RWPE2 (cell line): ENCODE results near the gene TSEN15.

Source experiments
- ATAC-seq: fragments of 200-7000 bp; cut with Tn5 transposase; 3 replicates; pipeline ENCODE4 v1.9.1; 2021; ENCODE audit warnings: low read depth
- DNase-seq: peaks from one replicate; pipeline ENCODE4 v3.0.0-alpha.2; 2020; ENCODE audit warnings: low spot score
- H3K27ac ChIP-seq: fragments of 450-650 bp; 2 replicates; pipeline ENCODE4 v1.5.1; 2017; ENCODE audit warnings: mild to moderate bottlenecking; ENCODE audit not compliant: poor library complexity, severe bottlenecking
- H3K27me3 ChIP-seq: fragments of 250-450 bp; sonication (Bioruptor Pico); 2 replicates; pipeline ENCODE4 v1.5.1; 2021; ENCODE audit warnings: mild to moderate bottlenecking, moderate library complexity; ENCODE audit not compliant: insufficient read depth, poor library complexity, severe bottlenecking
- H3K36me3 ChIP-seq: fragments of 250-450 bp; sonication (Bioruptor Pico); 2 replicates; pipeline ENCODE4 v1.5.1; 2020; ENCODE audit warnings: low read depth, mild to moderate bottlenecking, moderate library complexity
- H3K4me1 ChIP-seq: fragments of 250-450 bp; sonication (Bioruptor Pico); 2 replicates; pipeline ENCODE4 v1.5.1; 2021; ENCODE audit warnings: mild to moderate bottlenecking, moderate library complexity; ENCODE audit not compliant: insufficient read depth, poor library complexity, severe bottlenecking
- H3K4me3 ChIP-seq: fragments of 250-450 bp; sonication (Bioruptor Pico); 2 replicates; pipeline ENCODE4 v1.5.1; 2021; ENCODE audit warnings: mild to moderate bottlenecking, moderate library complexity; ENCODE audit not compliant: severe bottlenecking
- H3K9me3 ChIP-seq: fragments of 250-450 bp; sonication (Bioruptor Pico); 2 replicates; pipeline ENCODE4 v1.5.1; 2021; ENCODE audit warnings: mild to moderate bottlenecking, moderate library complexity; ENCODE audit not compliant: severe bottlenecking
- CTCF ChIP-seq: fragments of 450-650 bp; IDR thresholded peaks from one replicate; pipeline ENCODE4 v1.5.1; 2017; ENCODE audit warnings: mild to moderate bottlenecking, moderate library complexity; ENCODE audit not compliant: poor library complexity, severe bottlenecking

TSEN15 gene

GRCh38 chr1:184051485-184052193, at the start of gene TSEN15:
TSEN15 (plus strand) TSS chr1:184051730; CDS start chr1:184051756, 26 bp downstream.
- Histone ChIP-seq H3K27me3 (peaks cover 3% of the 10 kb centered on the region), H3K4me3 (peak within 1 kb of the TSS; percentile 91), H3K9me3 (no peaks in the 10 kb centered on the region), H3K4me1 (peaks cover 6% of the 10 kb centered on the region), H3K36me3 (peaks cover 29% of the 10 kb centered on the region), H3K27ac (peak within 1 kb of the TSS; percentile 57)
- peak; percentile 98 for ATAC-seq
- no peak for TF ChIP-seq CTCF
- peak; percentile 74 for DNase-seq

GRCh38 chr1:184002071-184002470, 49.5 kb upstream of the TSEN15 start:
- no peak for TF ChIP-seq CTCF
- DNase-seq (no peak), ATAC-seq (peak; percentile 96)
- Histone ChIP-seq H3K36me3 (no peaks in the 10 kb centered on the region; the same call in 1 of the 2 replicates), H3K27me3 (no peaks in the 10 kb centered on the region), H3K27ac (peak overlapping the region; percentile 31), H3K9me3 (no peaks in the 10 kb centered on the region), H3K4me1 (peaks cover 11% of the 10 kb centered on the region), H3K4me3 (no peak overlapping the region)

GRCh38 chr1:184004935-184005334, 46.6 kb upstream of the TSEN15 start:
- Histone ChIP-seq H3K4me1 (peaks cover 11% of the 10 kb centered on the region), H3K27me3 (no peaks in the 10 kb centered on the region), H3K9me3 (no peaks in the 10 kb centered on the region), H3K4me3 (no peak overlapping the region), H3K27ac (no peak overlapping the region), H3K36me3 (no peaks in the 10 kb centered on the region)
- no peak for TF ChIP-seq CTCF
- ATAC-seq (no peak), DNase-seq (no peak)

- H3K27me3 ChIP-seq: no peaks in the 10 kb centered on the region
- no peak overlapping the region for H3K4me3 ChIP-seq
- H3K27ac ChIP-seq: no peak overlapping the region
- no peak for ATAC-seq
- TF ChIP-seq CTCF: no peak
- no peaks in the 10 kb centered on the region for H3K36me3 ChIP-seq
- no peak for DNase-seq
- H3K4me1 ChIP-seq: peaks cover 11% of the 10 kb centered on the region
- H3K9me3 ChIP-seq: no peaks in the 10 kb centered on the region
Observed at GRCh38 chr1:184005506-184005905, 46.0 kb upstream of the TSEN15 start.

- H3K4me1 ChIP-seq: no peaks in the 10 kb centered on the region
- ATAC-seq (no peak), DNase-seq (no peak)
- no peak for TF ChIP-seq CTCF
- no peak overlapping the region for H3K27ac ChIP-seq
- no peaks in the 10 kb centered on the region for H3K27me3 ChIP-seq
- no peaks in the 10 kb centered on the region for H3K9me3 ChIP-seq
- no peak overlapping the region for H3K4me3 ChIP-seq
- no peaks in the 10 kb centered on the region for H3K36me3 ChIP-seq
Observed at GRCh38 chr1:184010788-184011187, 40.7 kb upstream of the TSEN15 start.
